Muscle of back (tissue), 13 donors: ENCODE results near the gene PAQR7. TPM values are rescaled to one million over a fixed set of nuclear protein-coding genes. Genes with fewer than 3 reads are reported as not detected.

Experiments
- DNase-seq, 3 donors: peaks; one replicate each; pipeline versions ENCODE4 v3.0.0 to v3.0.0-alpha.2; 2013
- long read RNA-seq, 9 donors: transcript quantifications; one replicate each; lab custom pipeline, GENCODE V29; 2026
- polyA plus RNA-seq, 10 donors: library from polyadenylated mRNA; unstranded; fragments of 120-200 nt; gene quantifications; one replicate each; pipeline ENCODE4 v1.2.1, GENCODE V29; 2013; ENCODE audit not compliant: insufficient read length in 10 of 10

Gene PAQR7, protein sequence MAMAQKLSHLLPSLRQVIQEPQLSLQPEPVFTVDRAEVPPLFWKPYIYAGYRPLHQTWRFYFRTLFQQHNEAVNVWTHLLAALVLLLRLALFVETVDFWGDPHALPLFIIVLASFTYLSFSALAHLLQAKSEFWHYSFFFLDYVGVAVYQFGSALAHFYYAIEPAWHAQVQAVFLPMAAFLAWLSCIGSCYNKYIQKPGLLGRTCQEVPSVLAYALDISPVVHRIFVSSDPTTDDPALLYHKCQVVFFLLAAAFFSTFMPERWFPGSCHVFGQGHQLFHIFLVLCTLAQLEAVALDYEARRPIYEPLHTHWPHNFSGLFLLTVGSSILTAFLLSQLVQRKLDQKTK
- polyA plus RNA-seq: 1 to 10 TPM; 6.1 to 8.9 (median 7.0) TPM
- long read RNA-seq, donor 1: 0 reads
- long read RNA-seq, donor 2: 0 reads
- long read RNA-seq, donor 3: 0 reads
- long read RNA-seq, donor 4, partial matches to known transcripts: 6 of 6 reads
- long read RNA-seq, donor 4, other reads (novel, unspliced or antisense): 0 of 6 reads
- long read RNA-seq, donor 5: 0 reads
- long read RNA-seq, donor 6: 0 reads
- long read RNA-seq, donor 7: 0 reads
- long read RNA-seq, donor 8: 0 reads
- long read RNA-seq, donor 9: 0 reads

DNA sequence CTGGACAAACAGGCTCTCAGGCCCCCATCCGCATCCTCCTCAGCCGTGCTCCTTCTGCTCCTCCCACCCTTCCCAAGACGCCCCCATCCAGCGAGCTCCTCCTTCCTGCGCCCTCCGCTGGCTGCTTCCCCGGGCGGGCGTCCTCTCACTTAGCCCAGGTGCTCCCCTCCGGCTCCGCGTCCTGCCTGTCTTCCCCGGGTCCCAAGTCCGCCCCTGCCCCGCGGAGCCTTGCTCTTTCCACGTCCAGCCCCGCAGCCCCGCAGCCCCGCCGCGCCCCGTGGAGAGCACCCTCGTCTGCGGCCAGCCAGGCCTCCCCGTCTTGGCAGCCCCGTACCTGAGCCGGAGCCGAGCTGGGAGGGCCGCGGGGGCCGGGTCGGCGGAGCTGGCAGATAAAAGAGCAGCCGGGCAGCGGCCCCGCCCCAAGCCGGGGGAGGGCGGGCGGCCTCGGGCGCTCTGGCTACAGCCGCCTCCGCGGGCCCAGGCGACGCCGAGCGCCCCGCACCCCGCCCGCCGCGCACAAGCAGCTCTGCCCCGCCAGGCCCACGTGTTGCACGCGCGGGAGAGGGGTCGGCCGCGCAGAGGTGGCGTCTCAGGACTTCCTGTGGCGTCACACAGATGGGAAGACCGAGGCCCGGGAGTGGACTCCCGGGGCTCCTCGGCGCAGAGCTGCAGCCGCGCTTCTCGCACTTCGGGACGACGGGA is at the start of gene PAQR7:
TSS of gene PAQR7 (minus strand) at position 555 of the 702 bp plus-strand sequence. CDS start 11,869 bp downstream, outside the sequence.
- peak; percentile 77 to 93 (median 84) for DNase-seq

DNA sequence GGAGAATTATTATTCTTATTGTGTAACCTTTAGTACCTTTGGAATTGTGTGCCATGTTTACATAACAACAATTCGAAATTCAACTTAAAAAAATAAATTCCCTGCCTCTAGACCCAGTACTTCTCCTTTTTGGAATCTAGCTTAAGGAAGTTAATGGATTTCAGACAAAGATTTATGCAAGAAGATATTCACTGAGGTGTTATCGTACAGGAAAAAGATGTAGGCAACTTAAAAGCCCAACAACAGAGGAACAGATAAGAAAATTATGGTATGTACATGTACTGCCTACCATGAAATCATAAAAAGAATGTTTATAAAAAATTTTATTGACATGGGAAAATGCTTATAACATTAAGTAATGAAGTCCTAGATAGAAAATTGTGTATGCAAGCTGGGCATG is 48.9 kb upstream of the PAQR7 start:
- no peak for DNase-seq

DNA sequence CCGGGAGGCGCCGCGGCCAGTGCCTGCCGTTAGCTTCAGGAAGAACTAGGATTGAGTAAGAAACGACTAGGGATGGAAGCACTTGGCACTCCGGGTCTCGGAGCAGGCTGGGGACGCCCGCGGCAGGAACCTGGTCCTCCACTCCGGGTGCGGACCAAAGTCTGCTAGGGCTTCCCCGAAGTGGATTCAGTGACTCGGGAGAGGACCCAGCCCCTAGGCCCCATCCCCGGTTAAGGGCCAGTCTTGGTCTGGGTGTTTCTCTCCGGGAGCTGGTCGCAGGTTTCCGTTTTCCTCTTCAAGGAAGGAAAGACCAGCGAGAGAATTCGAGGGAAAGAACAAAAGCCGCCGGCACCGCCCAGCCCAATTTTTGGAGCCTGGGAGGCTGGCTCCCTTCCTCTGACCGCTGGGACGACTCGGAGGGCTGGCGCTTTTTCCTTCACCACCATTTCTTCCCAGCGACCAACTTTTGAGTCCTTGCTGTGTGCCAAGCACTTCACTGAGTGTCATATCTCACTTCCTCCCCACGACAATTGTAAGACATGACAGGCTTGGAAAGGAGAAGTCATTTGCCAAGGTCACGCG is 47.6 kb upstream of the PAQR7 start:
- DNase-seq: peak in 2 of 3 donors; percentile 32 to 73

DNA sequence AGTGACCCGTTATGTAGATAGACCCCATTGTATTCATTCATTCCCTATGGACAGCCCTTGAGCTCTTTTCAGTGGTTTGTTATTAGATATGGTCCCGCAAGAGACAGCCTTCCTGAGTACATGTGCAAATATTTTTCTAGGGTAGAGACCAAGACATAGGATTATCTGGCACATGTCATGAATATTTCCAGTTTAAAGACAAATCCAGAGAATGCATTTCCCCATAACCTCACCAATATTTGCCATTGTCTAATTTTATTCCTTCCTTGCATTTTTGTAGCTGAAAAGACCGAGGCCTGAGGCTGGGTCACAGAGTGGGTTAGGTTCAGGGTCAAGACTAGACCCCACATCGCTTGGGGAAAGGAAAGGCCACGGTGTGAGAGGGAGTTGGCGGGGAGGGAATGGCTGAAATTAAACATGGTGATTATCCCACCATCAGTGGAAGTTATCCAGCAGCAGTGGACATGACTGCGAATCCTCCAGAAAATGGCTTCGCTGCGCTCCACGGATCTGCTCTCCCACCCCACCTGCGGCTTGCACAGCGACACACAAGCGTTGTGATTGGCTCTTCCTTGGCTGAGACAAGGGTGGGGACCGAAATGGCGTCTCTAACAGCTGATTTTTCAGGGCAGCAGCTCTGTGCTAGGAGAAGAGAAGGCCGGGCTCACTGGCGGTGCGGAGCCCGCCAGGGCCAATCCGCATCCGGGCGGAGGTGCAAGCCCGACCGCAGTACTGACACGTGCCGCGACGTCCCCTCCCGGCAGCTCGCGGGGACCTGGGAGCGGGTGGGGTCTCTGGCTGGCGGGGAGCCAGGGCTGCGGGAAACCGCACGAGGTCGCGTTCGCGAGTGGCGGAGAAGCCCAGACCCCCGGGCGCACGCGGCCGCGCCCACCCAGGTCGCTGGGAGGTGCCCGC is 46.8 kb upstream of the PAQR7 start:
- DNase-seq: peak in 2 of 3 donors; percentile 42 to 74

DNA sequence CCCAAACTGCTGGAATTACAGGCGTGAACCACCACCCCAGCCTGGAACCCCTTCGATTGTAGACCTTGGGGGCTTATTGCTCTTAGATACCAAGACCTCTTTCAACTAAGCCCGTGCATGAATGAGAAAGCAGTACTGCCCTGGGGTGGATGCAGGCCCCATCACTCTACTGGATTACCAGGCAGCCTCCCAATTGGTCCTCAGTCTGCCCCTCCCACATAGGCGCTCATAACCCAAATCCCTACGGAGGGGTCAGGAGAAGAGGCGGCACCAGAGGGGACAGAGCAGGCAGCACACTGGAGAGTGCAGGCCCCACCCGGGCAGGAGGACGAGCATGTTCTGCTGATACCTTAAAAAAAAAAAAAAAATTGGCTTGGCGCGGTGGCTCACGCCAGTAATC is 43.1 kb upstream of the PAQR7 start:
- no peak for DNase-seq

DNA sequence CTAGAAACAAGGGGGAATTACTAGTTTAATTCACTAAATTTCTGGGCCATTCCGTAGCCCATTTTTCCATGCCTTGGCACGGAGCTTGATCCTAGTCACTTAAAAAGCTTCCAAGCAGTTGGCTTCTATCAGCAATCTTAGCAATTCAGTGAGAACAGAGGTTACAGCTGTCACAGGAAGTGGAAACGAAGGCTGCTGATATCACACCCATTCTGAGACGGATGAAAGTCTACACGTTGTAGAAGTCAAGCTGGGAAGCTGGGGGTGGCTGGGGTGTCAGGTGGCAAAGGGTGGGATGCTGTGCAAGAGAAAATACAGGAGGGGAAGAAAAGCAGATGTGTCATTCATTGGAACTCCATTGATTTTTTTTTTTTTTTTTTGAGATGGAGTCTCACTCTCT is 42.5 kb upstream of the PAQR7 start:
- DNase-seq: no peak

DNA sequence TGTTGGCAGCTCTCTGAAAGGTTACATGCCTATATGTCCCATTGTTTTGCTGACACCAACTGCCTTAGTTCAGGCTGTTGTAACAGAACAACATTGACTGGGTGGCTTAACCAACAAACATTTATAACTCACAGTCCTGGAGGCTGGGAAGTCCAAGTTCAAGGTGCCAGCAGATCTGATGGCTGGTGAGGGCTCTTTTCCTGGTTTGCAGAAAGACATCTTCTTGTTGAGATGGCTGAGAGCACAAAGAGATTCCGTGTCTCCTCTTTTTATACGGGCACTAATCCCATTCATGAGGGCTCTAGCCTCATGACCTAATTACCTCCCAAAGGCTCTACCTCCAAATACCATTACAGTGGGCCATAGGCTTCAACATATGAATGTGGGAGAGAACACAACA is 41.0 kb upstream of the PAQR7 start:
- no peak for DNase-seq

DNA sequence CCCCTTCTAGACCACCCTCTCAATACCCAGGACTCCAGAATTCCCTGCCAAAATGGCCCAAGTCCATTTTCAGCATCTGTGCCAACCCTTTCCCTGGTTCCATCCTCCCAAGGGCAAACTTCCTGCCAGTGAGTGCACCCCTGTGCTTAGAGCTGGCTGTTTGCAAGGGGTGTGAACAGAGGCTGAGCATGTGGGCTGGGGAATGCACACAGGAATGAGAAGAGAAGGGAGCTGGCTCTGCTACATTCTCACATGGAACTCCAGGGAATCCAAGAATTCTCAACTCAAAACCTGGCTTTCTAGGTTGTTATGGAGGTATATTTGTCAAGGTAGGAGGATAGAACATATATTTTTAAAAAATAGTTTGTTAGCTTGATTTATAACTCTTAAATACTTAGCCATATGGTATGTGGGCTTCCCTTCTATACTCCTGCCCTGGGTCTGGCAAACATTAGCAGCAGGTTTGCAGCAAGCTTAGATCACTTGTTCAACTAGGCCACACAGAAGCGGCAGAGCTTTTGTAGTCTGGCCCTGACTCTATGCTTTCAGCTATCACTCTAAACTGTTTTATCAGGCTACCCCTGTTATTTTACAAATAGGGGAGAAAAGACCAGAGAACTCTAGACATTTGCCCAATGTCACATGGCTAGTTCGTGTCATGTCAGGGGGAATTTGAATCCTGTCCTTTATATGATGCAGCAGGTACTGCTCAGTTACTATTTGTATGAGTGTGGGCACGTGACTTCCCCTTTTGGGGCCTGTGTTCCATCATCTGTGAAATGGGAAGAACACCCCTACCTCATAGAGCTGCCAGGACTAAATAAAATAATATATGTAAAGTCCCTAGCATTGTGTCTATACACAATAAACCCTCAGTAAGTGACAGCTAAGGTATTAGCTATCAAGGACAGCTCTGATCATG is 38.8 kb upstream of the PAQR7 start:
- no peak for DNase-seq

DNA sequence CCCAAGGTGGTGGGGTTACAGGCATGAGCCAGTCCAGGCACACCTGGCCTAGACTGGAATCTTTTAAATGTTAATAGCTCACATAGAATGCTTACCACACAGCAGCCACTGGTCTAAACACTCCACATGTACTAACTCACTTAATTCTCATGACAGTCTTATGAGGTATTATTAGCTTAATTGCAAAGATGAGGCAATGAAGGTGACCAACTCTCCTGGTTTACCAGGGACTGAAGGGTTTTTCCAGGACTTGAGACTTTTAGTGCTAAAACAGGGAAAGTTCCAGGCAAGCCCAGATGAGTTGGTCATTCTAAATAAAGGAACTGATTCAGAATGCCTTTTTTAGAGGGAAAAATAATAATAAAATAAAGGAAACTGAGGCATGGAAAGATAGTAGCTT is 37.7 kb upstream of the PAQR7 start:
- no peak for DNase-seq

DNA sequence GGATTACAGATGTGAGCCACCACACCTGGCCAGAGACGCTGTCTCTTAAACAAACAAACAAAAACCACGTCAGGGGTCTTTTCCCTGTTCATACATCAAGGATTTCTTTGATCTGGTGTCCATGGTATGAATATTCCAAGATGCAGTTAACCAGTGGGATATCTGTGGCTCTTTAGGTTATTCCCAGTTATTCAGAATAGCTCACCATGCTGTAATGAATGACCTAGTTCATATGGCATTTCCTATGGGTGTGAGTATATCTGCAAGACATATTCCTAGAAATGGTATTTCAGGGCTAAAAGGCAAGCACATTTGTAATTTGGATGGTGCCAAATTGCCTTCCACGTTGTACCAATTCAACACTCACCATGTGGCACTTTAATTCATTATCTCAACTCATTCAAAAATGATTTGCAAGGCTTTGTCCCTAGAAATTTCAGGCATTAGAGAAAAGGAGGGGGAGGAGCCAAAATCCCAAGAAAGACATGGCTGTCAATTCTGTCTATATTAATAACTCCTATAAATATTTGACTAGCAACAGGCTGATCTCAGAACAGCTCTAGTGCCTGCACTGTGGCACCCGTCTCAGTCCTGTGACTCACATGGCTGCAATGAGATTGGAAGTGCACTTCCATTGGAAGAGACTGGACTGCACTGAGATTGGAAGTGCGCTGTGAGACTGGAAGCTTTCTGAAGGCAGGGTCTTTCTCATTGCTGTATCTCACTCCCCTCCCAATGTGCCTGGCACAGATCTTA is 36.7 kb upstream of the PAQR7 start:
- DNase-seq: peak in 1 of 3 donors; percentile 64

DNA sequence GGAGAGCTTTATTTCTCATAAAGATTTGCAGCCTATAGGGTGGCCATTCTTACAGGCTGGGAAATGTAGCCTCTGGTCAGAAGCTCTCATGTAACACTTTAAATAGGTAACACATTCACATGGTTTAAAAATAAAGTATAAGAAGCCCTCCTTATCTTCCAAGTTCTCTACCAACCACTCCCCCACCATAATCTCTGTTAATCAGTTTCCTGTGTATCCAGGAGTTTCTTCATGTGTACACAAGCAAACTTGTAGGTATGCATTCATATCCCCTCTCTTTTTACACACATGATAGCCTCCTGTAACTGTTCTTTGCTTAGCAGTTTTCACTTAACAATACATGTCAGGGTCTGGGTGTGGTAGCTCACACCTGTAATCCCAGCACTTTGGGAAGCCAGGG is 35.7 kb upstream of the PAQR7 start:
- no peak for DNase-seq

DNA sequence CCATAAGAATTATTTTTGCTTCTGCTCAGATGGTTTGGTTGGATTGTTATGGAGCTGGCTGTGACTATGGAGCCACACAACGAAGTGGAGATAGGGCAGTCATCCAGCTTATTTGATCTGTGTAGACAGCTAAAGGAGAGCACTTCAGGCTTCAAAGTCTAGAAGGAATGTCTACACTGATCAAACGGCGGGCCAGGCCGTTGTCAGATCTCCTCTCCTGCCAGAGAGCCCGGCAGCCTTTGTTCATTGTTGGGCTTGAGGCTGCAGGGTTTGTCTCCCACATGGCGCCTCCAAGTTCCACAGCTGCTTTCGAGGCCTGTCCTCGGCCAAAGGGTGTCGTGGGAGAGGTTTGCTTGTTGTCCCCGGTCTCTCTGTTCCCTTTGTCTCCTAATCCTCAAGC is 33.5 kb upstream of the PAQR7 start:
- DNase-seq: no peak

DNA sequence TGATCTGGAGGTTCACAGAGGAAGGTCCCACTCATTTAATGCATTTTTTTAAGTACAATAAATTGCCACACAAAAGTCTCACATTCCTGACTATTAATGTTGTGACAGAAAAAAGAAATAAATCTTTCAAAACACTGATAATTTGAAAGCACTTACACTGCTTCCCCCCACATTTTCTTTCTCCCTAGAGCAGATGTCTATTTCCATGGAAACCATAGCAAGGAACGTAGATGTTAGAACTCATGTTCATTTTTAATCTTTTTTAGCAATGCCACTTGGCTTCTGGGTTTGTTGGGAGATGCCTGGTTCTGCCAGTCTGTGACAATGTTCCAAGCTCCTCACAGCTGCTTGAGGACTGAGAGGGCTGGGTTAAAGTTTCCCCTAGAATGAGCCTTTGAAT is 32.7 kb upstream of the PAQR7 start:
- DNase-seq: no peak

DNA sequence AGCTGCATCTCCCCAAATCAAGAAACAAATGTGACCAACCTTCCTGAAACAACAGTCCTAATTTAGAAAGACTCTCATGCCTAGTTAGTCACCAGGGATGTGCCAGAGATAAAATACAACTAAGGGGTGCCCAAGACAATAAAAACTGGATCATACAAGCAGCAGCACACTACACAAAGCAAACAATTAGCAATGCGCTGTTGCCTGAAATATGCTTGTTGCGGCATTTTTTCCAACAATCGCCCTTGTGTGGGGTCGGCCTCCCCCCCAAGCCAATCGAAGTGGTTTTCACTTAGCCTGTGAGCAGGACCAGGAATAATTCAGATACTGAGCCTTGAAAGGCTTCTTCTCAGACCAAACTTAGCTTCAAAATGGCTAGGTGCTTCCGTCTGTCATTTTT is 32.1 kb upstream of the PAQR7 start:
- no peak for DNase-seq

DNA sequence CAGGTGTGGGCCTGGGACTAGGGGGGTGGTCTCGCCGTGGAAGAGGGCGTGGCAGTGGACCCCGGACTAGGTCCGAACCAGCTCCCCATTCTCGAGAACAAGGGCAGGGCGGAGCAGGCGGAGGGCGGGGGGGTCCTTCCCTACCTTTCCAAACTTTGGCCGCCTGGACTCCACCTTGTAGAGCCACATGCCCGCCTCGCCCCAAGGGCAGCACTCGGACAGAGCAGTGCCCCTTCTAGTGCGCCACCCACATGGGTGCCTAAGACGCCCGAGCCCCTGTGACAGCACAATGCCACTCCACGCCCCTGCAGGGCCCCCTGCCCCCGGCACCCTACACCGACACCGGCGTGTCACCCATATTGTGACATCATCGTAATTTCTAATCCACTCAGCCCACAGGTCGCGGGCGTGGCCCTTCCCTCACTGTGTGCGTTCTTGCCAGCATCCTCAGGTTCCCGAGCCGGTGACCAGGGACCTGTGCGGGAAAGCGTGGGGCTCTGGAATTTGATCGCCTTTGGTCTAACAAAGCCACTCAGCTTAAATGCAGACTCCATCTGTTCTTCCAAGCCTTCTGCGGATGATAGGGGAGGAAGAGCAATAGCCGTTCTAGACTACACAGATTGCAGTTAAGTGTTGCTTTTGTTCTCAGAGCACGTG is 31.3 kb upstream of the PAQR7 start:
- no peak for DNase-seq

DNA sequence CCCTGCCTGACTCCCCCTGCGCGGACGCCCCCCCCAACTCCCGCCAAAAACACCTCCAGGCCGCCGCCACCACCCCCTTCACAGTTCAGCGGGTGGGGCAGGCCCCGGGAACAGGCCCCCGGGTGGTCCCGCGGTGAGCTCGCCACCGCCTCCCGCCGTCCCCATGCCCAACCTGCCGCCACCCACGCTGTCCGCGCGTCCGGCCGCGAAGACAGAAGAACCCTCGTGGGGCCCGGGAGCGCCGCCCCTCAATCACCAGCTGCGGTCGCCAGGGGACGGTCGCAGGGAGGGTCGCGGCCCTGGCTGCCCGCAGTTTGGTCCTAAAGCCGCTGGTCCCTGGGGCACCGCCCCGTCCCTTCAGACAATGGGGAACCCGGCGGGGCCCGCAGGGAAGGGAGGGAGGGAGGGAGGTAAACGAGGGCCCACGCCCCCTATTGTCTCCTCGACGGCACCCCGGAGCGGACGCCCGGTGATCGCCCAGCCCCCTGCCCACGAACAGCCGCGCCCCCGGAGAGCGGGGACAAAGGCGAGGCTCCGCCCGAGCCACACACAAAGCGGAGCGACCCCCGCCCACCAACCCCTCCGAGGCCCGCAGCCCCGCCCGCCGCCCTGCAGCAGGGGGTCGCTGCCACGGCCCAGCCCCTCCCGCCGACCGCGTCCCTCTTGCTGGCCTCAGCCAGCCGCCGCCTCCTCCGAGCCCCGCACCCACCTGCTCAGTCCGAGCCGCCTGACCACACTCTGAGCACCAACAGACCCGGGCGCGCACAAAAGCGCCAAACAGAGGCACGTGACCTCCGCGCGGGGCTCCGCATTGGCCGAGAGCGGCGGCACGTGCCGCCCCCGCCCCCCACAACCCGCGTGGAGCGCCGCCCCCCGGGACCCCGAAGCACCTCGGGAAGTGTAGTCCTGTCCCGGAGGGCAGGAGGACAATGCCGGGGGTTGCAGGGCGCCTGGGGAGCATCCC is 30.5 kb upstream of the PAQR7 start, which contains the start of gene STMN1:
TSS of gene STMN1 (minus strand) at position 740 of the 964 bp plus-strand sequence. CDS start 1,743 bp downstream, outside the sequence.
- peak; percentile 95 to 98 (median 95) for DNase-seq

DNA sequence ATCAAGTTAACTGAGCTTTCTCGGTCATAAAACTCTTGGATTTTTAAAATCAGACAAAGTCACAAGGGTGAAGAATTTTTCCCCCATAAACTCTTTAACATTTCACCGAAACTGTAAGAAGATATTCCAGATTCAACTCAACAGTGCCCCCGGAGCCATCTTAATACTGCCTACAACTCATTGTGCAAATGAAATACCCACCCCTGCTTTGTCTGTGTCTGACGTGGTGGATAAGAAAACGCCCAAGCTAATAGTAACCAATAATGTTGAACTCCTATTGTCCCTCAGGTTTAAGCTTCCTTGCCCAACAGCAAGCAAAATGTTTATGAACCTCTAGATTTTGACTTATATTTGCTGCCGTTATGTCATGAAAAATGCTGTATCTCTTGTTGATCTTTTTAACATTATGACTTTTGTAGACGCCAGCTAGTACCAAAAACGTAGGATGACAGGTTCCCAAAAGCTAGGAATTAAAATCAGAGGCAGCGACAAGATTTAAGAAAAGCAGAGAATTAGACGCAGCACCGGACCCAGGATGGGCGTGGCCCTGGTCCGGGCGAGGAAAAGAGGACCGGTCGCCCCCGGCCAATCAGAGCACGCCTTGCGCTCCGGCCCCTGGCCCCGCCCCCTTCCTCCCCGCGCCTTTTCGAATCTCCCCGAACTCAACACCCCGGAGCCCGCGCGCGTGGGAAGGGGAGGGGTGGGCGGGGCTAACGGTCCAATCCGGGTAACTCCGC is 29.6 kb upstream of the PAQR7 start:
- peak; percentile 94 to 97 (median 95) for DNase-seq
